HEK293T (cell line): ENCODE measurements around the gene AIFM3.

Experiments
- BHLHE40 ChIP-seq: fragments of 450-650 bp; IDR thresholded peaks from 2 replicates; pipeline ENCODE4 v1.6.1; 2016; ENCODE audit warnings: mild to moderate bottlenecking, moderate library complexity, borderline replicate concordance
- CTBP1 ChIP-seq: fragments of 450-650 bp; IDR thresholded peaks from 2 replicates; pipeline ENCODE4 v1.6.1; 2016; ENCODE audit warnings: borderline replicate concordance
- FOXK2 ChIP-seq: fragments of 450-650 bp; IDR thresholded peaks from 2 replicates; pipeline ENCODE4 v1.6.1; 2016; ENCODE audit warnings: mild to moderate bottlenecking
- FOXM1 ChIP-seq: fragments of 450-650 bp; IDR thresholded peaks from 2 replicates; pipeline ENCODE4 v1.6.1; 2017; ENCODE audit warnings: mild to moderate bottlenecking, borderline replicate concordance
- LEF1 ChIP-seq: fragments of 450-650 bp; IDR thresholded peaks from 2 replicates; pipeline ENCODE4 v1.6.1; 2017; ENCODE audit warnings: mild to moderate bottlenecking, borderline replicate concordance
- NFRKB ChIP-seq: fragments of 450-650 bp; IDR thresholded peaks from 2 replicates; pipeline ENCODE4 v1.6.1; 2016; ENCODE audit warnings: mild to moderate bottlenecking, moderate library complexity
- SP1 ChIP-seq: fragments of 450-650 bp; IDR thresholded peaks from 2 replicates; pipeline ENCODE4 v1.6.1; 2017
- SUZ12 ChIP-seq: fragments of 450-650 bp; IDR thresholded peaks from 2 replicates; pipeline ENCODE4 v1.6.1; 2016; ENCODE audit warnings: mild to moderate bottlenecking
- ZNF384 ChIP-seq: fragments of 450-650 bp; IDR thresholded peaks from 2 replicates; pipeline ENCODE4 v1.6.1; 2016
- TF ChIP-seq, protein P1 (sequence below): fragments of 450-650 bp; IDR thresholded peaks from 2 replicates; pipeline ENCODE4 v1.6.1; 2016

DNA sequence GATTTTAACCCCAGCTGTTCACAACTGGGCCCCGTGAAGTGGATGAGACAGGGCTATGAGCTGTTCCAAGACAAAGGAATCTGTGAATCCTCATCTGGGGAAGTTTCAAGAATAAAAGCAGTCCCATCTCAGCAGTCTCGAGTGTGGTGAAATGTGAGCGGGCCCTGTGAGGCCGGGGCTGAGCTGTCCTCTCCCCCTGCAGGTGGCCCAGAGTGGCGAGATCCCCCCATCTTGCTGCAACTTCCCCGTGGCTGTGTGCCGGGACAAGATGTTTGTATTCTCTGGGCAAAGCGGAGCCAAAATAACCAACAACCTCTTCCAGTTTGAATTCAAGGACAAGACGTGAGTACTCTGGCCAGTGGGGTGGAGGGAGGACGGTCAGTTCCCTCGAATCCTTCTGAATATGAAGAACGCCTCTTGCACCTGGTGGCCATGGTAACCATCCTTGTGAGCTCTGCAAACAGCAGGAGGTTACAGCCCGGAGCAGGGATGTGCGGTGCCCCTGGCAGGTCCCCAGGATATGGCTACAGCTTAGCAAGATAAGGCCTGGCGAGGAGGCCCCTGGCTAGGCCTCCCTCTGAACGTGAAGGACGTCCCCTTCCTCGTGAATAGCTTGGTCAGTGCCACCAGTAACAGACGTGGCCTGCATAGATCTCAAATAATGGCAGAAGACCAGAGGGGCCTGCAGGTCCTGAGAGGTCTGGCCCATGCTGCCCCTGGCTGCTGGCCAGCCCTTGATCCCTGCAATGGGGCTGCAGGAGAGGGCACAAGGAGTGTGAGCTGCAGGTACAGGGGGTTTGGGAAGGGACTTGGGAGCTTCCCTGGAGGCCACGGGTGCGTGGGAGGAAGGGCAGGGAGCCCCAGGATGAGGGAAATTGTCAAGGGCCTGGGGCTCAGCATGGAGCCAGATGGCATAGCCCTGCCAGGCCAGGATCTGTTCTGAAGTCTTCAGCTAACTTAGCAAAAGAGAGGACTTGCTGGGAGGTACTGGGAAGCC lies 23.4 kb downstream of the AIFM3 start:
- TF ChIP-seq, protein P1, sequence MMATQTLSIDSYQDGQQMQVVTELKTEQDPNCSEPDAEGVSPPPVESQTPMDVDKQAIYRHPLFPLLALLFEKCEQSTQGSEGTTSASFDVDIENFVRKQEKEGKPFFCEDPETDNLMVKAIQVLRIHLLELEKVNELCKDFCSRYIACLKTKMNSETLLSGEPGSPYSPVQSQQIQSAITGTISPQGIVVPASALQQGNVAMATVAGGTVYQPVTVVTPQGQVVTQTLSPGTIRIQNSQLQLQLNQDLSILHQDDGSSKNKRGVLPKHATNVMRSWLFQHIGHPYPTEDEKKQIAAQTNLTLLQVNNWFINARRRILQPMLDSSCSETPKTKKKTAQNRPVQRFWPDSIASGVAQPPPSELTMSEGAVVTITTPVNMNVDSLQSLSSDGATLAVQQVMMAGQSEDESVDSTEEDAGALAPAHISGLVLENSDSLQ: no peak
- TF ChIP-seq ZNF384 (no peak), FOXM1 (no peak), CTBP1 (no peak), NFRKB (no peak), SUZ12 (no peak), SP1 (no peak), LEF1 (no peak), BHLHE40 (no peak), FOXK2 (no peak)
